ENCODE data around the gene RPL13A.

DNA sequence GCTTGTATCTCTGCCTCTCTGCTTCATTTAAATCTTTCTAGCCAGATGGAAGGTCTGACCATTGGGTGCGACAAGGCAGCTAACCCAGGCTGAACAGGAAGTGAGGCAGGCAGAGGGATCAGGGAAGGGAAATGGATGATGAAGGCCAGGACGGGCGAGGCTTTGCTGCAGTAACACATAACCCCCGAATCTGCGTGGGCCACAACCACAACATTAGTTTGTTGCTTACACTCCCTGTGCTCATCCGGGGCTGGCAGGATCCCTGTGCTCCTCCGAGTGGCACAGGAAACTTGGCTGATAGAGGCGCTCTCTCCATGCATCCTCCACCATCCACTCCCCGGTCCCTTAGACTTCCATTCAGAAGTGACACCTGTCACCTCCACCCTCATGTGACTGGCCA, 14.5 kb upstream of the RPL13A start:
- TF ChIP-seq, protein P1, sequence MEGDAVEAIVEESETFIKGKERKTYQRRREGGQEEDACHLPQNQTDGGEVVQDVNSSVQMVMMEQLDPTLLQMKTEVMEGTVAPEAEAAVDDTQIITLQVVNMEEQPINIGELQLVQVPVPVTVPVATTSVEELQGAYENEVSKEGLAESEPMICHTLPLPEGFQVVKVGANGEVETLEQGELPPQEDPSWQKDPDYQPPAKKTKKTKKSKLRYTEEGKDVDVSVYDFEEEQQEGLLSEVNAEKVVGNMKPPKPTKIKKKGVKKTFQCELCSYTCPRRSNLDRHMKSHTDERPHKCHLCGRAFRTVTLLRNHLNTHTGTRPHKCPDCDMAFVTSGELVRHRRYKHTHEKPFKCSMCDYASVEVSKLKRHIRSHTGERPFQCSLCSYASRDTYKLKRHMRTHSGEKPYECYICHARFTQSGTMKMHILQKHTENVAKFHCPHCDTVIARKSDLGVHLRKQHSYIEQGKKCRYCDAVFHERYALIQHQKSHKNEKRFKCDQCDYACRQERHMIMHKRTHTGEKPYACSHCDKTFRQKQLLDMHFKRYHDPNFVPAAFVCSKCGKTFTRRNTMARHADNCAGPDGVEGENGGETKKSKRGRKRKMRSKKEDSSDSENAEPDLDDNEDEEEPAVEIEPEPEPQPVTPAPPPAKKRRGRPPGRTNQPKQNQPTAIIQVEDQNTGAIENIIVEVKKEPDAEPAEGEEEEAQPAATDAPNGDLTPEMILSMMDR (IDR thresholded peaks at IDR 0.05): no peak
- no peak for TF ChIP-seq POLR2A (IDR thresholded peaks at IDR 0.05)
